IPS-20b (cell line): ENCODE data around the gene ALKBH5.
A peak's percentile ranks its signal among the peaks of the same experiment; 100 is the strongest.

ENCODE experiments used
- H3K27ac ChIP-seq: one replicate; pipeline ENCODE4 v1.5.1; 2013; ENCODE audit warnings: low read length
- H3K27me3 ChIP-seq: 2 replicates; pipeline ENCODE4 v1.6.1; 2013; ENCODE audit warnings: mild to moderate bottlenecking, low read length, inconsistent platforms; ENCODE audit not compliant: insufficient read depth
- H3K36me3 ChIP-seq: 2 replicates; pipeline ENCODE4 v1.6.1; 2013; ENCODE audit warnings: low read depth, mild to moderate bottlenecking, inconsistent platforms, low read length, moderate library complexity; ENCODE audit not compliant: insufficient read depth
- H3K4me1 ChIP-seq: 2 replicates; pipeline ENCODE4 v1.6.1; 2013; ENCODE audit warnings: mild to moderate bottlenecking, control low read depth, inconsistent platforms, low read length, moderate library complexity; ENCODE audit not compliant: insufficient read depth
- H3K4me3 ChIP-seq: 2 replicates; pipeline ENCODE4 v1.5.1; 2013; ENCODE audit warnings: mild to moderate bottlenecking, low read length, inconsistent platforms
- H3K9ac ChIP-seq: 2 replicates; pipeline ENCODE4 v1.6.1; 2013; ENCODE audit warnings: low read depth, mild to moderate bottlenecking, inconsistent platforms, low read length, moderate library complexity
- H3K9me3 ChIP-seq: 2 replicates; pipeline ENCODE4 v1.6.1; 2013; ENCODE audit warnings: mild to moderate bottlenecking, low read depth, low read length, inconsistent platforms; ENCODE audit not compliant: insufficient read depth

ALKBH5 gene

DNA sequence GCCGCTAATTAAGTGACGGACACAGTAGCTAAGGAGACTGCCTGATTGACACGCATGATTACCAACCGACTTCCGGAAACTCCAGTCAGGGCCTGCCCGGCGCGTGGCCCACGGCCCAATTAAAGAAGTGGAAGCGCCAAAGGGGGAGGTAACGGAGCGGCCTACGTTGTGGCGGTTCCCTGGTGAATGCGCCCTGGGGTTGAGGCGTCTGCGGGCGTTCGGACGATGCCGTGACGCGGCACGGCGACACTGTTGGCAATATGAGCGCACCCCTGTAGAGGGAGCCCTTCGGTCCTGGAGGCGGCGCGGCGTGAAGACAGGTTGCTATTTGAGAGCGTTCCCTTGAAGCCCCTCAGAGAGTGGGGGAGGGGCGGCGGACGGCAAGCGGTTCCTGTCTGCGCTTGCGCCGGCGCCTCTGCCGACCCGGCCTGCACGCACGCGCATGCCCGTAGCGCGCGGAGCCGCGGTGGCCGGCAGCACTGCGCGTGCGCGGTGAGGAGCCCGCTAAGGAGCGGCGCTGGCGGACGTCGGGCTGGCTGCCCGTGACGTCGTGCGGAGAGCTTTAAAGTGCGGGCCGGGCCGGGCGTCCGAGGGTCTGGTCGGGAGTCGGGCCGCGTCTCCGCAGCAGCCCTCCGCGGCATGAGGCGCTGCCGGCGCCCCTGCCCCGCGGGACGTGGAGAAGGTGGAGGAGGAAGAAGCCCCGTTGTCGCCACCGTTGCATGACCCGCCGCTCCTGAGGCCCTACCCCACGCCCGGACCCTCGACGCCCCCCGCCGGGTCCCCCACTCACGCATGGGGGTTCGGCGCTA is at the start of gene ALKBH5:
TSS of gene ALKBH5 (plus strand) at position 495 of the 809 bp plus-strand sequence. CDS start 416 bp downstream, outside the sequence.
- Histone ChIP-seq H3K36me3 (peaks cover 29% of the 10 kb centered on the region), H3K27ac (peak within 1 kb of the TSS; percentile 40), H3K9ac (peak within 1 kb of the TSS; percentile 94; the same call in 1 of the 2 replicates), H3K9me3 (no peaks in the 10 kb centered on the region), H3K4me3 (peak within 1 kb of the TSS; percentile 88), H3K27me3 (no peaks in the 10 kb centered on the region), H3K4me1 (peaks cover 14% of the 10 kb centered on the region)

- no peaks in the 10 kb centered on the region for H3K36me3 ChIP-seq
- H3K27me3 ChIP-seq = no peaks in the 10 kb centered on the region
- H3K9ac ChIP-seq = no peak overlapping the region
- no peak overlapping the region for H3K4me3 ChIP-seq
- H3K9me3 ChIP-seq = no peaks in the 10 kb centered on the region
- H3K4me1 ChIP-seq = no peaks in the 10 kb centered on the region
- H3K27ac ChIP-seq = no peak overlapping the region
Measured at GRCh38 chr17:18136357-18136756, 47.3 kb upstream of the ALKBH5 start.

DNA sequence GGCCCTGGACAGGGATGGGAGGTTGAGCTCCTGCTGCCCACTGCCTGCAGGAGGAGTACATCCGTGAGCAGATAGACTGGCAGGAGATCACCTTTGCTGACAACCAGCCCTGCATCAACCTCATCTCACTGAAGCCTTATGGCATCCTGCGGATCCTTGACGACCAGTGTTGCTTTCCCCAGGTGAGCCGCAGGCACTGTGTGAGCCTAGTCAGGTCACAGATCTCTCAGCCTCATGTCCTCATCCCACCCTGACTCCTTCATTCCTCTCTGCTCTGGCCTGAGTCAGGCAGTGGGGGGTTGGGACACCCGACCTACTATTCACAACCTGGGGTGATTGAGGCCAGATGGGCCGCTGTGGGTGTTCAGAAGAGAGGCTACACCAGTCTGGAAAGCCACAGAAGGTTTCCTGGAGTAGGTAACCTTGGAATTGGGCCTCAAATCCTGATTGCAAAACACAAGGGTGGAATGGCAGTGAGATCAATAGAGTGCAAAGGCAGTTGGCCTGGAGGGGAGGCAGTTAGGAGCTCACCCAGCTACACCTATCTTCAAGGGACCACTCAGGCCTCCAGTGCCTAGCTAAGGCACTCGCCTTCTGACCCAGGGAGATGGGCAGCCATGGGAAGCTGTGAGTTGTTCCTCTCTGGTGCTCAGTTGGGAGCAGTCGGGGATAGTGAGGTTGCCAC is 45.4 kb upstream of the ALKBH5 start:
- no peaks in the 10 kb centered on the region for H3K27me3 ChIP-seq
- no peaks in the 10 kb centered on the region for H3K9me3 ChIP-seq
- no peak overlapping the region for H3K9ac ChIP-seq
- no peak overlapping the region for H3K27ac ChIP-seq
- no peaks in the 10 kb centered on the region for H3K36me3 ChIP-seq
- no peaks in the 10 kb centered on the region; the same call in 1 of the 2 replicates for H3K4me1 ChIP-seq
- no peak overlapping the region for H3K4me3 ChIP-seq

DNA sequence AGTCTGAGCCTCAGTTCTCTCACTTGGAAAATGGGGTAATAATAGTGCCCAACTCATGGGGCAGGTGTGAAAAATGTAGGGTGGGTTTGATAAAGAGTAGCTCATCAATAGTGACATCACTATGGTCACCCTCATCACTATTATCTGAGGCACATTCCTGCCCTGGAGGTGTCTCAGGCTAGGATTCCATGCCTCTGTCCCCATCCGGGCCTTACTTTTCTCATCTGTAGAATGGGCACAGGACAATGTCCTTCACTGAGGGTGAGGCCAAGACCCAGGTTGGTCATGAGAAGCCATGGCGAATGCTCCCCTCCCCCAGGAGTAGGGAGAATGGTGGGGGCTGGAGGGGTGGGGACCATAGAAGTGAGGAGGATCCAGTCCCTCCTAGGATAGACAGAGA is 44.5 kb upstream of the ALKBH5 start:
- H3K4me1 ChIP-seq = no peaks in the 10 kb centered on the region; the same call in 1 of the 2 replicates
- no peak overlapping the region for H3K4me3 ChIP-seq
- no peaks in the 10 kb centered on the region for H3K36me3 ChIP-seq
- no peaks in the 10 kb centered on the region for H3K27me3 ChIP-seq
- no peak overlapping the region for H3K9ac ChIP-seq
- no peak overlapping the region for H3K27ac ChIP-seq
- H3K9me3 ChIP-seq = no peaks in the 10 kb centered on the region

DNA sequence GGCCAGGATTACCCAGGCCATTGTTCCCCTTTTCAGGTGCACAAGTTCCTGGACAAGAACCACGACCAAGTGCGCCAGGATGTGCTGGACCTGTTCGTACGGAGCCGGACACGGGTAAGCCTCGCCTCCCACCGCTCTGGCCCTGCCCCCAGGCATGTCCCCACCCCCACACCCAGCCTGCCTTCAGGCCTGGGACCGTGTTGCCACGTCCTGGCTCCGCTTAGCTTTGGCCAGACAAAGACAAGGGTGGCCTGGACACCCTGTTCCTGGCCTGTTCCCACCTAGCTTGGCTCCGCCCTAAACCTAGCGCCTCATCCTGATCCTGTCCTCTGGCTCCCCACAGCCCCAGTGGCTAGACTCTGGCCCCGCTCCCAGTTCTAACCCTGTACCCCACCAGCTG is 44.1 kb upstream of the ALKBH5 start:
- Histone ChIP-seq H3K36me3 (no peaks in the 10 kb centered on the region), H3K9ac (no peak overlapping the region), H3K27me3 (no peaks in the 10 kb centered on the region), H3K27ac (no peak overlapping the region), H3K4me3 (no peak overlapping the region), H3K4me1 (no peaks in the 10 kb centered on the region; the same call in 1 of the 2 replicates), H3K9me3 (no peaks in the 10 kb centered on the region)

- Histone ChIP-seq H3K9me3 (no peaks in the 10 kb centered on the region), H3K27ac (no peak overlapping the region), H3K27me3 (no peaks in the 10 kb centered on the region), H3K9ac (no peak overlapping the region), H3K4me1 (no peaks in the 10 kb centered on the region; the same call in 1 of the 2 replicates), H3K4me3 (no peak overlapping the region), H3K36me3 (no peaks in the 10 kb centered on the region)
Measured at GRCh38 chr17:18139949-18140348, 43.7 kb upstream of the ALKBH5 start.

DNA sequence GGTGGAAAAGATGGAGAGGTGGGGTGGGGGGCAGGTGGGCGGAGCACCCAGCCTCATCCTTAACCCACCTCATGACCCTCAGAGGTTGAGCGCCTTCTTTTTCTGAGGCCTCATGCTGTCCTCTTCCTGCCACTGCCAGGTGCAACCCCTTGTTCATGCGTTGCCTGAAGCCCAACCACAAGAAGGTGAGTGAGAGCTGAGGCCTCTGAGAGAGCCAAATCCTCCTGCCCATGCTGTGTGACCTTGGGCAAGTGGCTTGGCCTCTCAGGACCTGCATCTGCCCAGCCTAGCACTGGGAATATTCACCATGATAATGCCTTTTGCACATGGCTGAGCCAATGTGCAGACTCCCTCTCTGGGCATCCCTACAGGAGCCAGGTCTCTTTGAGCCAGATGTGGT is 43.0 kb upstream of the ALKBH5 start:
- Histone ChIP-seq H3K9ac (no peak overlapping the region), H3K36me3 (no peaks in the 10 kb centered on the region), H3K9me3 (no peaks in the 10 kb centered on the region), H3K4me1 (no peaks in the 10 kb centered on the region; the same call in 1 of the 2 replicates), H3K27ac (no peak overlapping the region), H3K27me3 (no peaks in the 10 kb centered on the region), H3K4me3 (no peak overlapping the region)

DNA sequence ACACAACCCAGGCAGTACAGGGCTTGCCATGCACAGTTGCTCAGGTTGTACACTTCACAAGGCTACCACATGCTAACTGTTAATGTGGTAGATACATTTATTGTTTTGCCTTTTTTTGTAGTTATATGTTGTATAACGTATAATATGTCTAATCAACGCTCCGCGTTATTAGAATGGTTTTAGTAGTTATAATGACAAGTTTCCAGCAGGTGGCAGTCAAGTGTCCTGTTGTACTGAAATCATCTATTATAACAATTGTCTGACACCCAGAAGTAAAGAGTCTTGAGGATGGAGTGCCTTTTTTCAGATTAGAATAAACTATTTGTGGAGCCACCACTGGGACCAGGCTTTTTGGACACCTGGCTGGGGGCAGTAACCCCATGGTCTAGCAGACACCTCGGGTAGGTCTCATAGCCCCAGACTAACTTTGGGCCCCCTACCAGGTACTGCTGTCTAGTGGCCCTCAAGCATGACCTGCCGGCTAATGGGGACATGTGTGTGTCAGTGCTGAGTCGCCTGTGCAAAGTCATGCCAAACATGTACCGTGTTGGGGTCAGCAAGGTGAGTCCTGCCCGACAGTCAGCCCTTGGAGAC is 42.3 kb upstream of the ALKBH5 start:
- no peaks in the 10 kb centered on the region for H3K27me3 ChIP-seq
- no peak overlapping the region for H3K9ac ChIP-seq
- no peak overlapping the region for H3K27ac ChIP-seq
- no peaks in the 10 kb centered on the region for H3K36me3 ChIP-seq
- H3K4me3 ChIP-seq = no peak overlapping the region
- H3K9me3 ChIP-seq = no peaks in the 10 kb centered on the region
- no peaks in the 10 kb centered on the region; the same call in 1 of the 2 replicates for H3K4me1 ChIP-seq

DNA sequence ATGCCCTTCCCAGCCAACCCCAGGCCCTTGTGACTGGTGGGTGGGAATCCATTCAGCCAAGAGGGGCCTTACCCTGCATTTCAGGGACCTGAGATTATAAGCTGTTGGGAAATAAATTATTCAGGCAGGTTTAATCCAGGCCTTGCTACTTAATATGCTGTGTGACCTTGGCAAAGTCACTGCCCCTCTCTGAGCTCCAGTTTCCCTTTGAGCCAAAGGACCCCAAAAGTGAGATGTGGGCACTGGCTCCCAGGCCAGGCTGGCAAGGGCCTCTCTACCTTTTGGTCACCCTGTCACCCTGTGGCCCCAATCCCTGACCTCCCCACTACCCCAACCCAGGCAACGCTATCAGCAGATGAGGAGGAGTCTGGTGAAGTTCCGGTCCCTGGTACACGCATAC is 41.2 kb upstream of the ALKBH5 start:
- Histone ChIP-seq H3K27ac (no peak overlapping the region), H3K9me3 (no peaks in the 10 kb centered on the region), H3K27me3 (no peaks in the 10 kb centered on the region), H3K9ac (no peak overlapping the region), H3K4me3 (no peak overlapping the region), H3K4me1 (no peaks in the 10 kb centered on the region; the same call in 1 of the 2 replicates), H3K36me3 (no peaks in the 10 kb centered on the region)

GRCh38 chr17:18143044-18143936 is 40.3 kb upstream of the ALKBH5 start:
- Histone ChIP-seq H3K4me1 (no peaks in the 10 kb centered on the region; the same call in 1 of the 2 replicates), H3K9me3 (no peaks in the 10 kb centered on the region), H3K36me3 (no peaks in the 10 kb centered on the region), H3K27me3 (no peaks in the 10 kb centered on the region), H3K4me3 (no peak overlapping the region), H3K27ac (no peak overlapping the region), H3K9ac (peak overlapping the region; percentile 35; the same call in 1 of the 2 replicates)

DNA sequence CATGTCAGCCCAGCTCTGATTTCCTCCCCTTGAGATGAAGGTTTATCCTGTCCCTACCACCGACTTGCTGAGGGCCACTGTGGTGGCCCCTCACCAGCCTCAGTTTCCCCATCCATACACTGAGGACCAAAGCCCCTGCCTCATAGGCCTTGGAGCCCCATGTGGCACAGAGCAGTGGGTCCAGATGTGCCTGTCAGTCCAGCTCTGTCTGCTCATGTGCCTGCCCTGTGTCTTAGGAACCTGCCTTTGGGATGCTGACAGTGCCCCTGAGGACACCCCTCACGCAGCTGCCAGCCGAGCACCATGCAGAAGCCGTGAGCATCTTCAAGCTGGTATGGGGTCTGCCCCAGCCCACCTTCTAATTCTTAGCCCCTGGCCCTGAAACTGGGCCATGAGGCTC is 39.4 kb upstream of the ALKBH5 start:
- no peak overlapping the region for H3K9ac ChIP-seq
- H3K4me1 ChIP-seq = no peaks in the 10 kb centered on the region; the same call in 1 of the 2 replicates
- H3K27me3 ChIP-seq = no peaks in the 10 kb centered on the region
- H3K9me3 ChIP-seq = no peaks in the 10 kb centered on the region
- H3K4me3 ChIP-seq = no peak overlapping the region
- H3K27ac ChIP-seq = no peak overlapping the region
- no peaks in the 10 kb centered on the region for H3K36me3 ChIP-seq
